ENCODE data around the gene AGAP1. TPM values are rescaled to one million over a fixed set of nuclear protein-coding genes. Genes with fewer than 3 reads are reported as not detected.
"Not testable (repeated sequence)": the region's sequence is repeated elsewhere in the genome, so short reads cannot be mapped to it uniquely, and the experiment has no call there.

The AGAP1 gene
- total RNA-seq, 1 donor from 2014 or later, result 21.1 TPM

GRCh38 chr2:236133410-236134012 lies 639.7 kb downstream of the AGAP1 start:
- H3K27ac ChIP-seq, result no peak overlapping the region
- no peaks in the 10 kb centered on the region for H3K9me3 ChIP-seq
- intact Hi-C loops (cut with DNase I), result no loop called here
- no peaks in the 10 kb centered on the region for H3K36me3 ChIP-seq
- H3K27me3 ChIP-seq, result no peaks in the 10 kb centered on the region
- DNase-seq (ENCODE audit: extremely low spot score in 2 of 2), result no peak
- H3K4me3 ChIP-seq, result no peak overlapping the region
- TF ChIP-seq POLR2A (IDR thresholded peaks at IDR 0.05), result no peak
- TF ChIP-seq POLR2AphosphoS5 (IDR thresholded peaks at IDR 0.05; ENCODE audit: insufficient read depth in 1 of 2, low read depth in 1 of 2), result no peak
- TF ChIP-seq, protein P1, sequence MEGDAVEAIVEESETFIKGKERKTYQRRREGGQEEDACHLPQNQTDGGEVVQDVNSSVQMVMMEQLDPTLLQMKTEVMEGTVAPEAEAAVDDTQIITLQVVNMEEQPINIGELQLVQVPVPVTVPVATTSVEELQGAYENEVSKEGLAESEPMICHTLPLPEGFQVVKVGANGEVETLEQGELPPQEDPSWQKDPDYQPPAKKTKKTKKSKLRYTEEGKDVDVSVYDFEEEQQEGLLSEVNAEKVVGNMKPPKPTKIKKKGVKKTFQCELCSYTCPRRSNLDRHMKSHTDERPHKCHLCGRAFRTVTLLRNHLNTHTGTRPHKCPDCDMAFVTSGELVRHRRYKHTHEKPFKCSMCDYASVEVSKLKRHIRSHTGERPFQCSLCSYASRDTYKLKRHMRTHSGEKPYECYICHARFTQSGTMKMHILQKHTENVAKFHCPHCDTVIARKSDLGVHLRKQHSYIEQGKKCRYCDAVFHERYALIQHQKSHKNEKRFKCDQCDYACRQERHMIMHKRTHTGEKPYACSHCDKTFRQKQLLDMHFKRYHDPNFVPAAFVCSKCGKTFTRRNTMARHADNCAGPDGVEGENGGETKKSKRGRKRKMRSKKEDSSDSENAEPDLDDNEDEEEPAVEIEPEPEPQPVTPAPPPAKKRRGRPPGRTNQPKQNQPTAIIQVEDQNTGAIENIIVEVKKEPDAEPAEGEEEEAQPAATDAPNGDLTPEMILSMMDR (IDR thresholded peaks at IDR 0.05), result no peak
- no peaks in the 10 kb centered on the region for H3K4me1 ChIP-seq

- no peaks in the 10 kb centered on the region for H3K36me3 ChIP-seq
- intact Hi-C loops (cut with DNase I), result no loop called here
- no peaks in the 10 kb centered on the region for H3K4me1 ChIP-seq
- no peak for DNase-seq (ENCODE audit: extremely low spot score in 2 of 2)
- H3K27me3 ChIP-seq, result no peaks in the 10 kb centered on the region
- H3K4me3 ChIP-seq, result no peak overlapping the region
- TF ChIP-seq, protein P1 (IDR thresholded peaks at IDR 0.05), result no peak
- TF ChIP-seq POLR2AphosphoS5 (IDR thresholded peaks at IDR 0.05; ENCODE audit: insufficient read depth in 1 of 2, low read depth in 1 of 2) (no peak), POLR2A (IDR thresholded peaks at IDR 0.05) (no peak)
- H3K9me3 ChIP-seq, result no peaks in the 10 kb centered on the region
- H3K27ac ChIP-seq, result no peak overlapping the region
These were observed 642.7 kb downstream of the AGAP1 start for GRCh38 chr2:236136538-236136937.

GRCh38 chr2:236137066-236137465 lies 643.2 kb downstream of the AGAP1 start:
- intact Hi-C loops (cut with DNase I), result no loop called here
- no peak for DNase-seq (ENCODE audit: extremely low spot score in 2 of 2)

DNA sequence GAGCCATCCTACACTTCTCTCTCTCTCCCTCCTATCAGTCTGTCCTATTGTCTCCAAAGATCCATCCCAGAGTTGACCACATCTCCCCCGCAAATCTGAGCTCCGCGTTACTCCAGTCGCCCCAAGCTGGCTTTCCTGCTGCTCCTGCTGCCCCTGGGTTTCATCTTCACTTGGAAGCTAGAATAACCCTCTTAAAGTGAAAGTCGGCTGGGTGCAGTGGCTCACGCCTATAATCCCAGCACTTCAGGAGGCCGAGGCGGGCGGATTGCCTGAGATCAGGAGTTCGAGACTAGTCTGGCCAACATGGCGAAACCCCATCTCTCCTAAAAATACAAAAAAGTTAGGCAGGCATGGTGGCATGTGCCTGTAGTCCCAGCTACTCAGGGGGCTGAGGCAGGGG lies 647.8 kb downstream of the AGAP1 start:
- H3K4me1 ChIP-seq; DNase-seq (ENCODE audit: extremely low spot score in 2 of 2); H3K36me3 ChIP-seq; H3K9me3 ChIP-seq; H3K4me3 ChIP-seq; H3K27me3 ChIP-seq; intact Hi-C loops (cut with DNase I); H3K27ac ChIP-seq: not testable (repeated sequence)

More at GRCh38 chr2:236137066-236137465, 643.2 kb downstream of the AGAP1 start:
- Histone ChIP-seq H3K36me3 (no peaks in the 10 kb centered on the region), H3K27ac (no peak overlapping the region), H3K4me1 (no peaks in the 10 kb centered on the region), H3K9me3 (no peaks in the 10 kb centered on the region), H3K4me3 (no peak overlapping the region), H3K27me3 (no peaks in the 10 kb centered on the region)
- no peak for TF ChIP-seq POLR2A (IDR thresholded peaks at IDR 0.05)
- no peak for TF ChIP-seq POLR2AphosphoS5 (IDR thresholded peaks at IDR 0.05; ENCODE audit: insufficient read depth in 1 of 2, low read depth in 1 of 2)
- TF ChIP-seq, protein P1 (IDR thresholded peaks at IDR 0.05), result no peak

DNA sequence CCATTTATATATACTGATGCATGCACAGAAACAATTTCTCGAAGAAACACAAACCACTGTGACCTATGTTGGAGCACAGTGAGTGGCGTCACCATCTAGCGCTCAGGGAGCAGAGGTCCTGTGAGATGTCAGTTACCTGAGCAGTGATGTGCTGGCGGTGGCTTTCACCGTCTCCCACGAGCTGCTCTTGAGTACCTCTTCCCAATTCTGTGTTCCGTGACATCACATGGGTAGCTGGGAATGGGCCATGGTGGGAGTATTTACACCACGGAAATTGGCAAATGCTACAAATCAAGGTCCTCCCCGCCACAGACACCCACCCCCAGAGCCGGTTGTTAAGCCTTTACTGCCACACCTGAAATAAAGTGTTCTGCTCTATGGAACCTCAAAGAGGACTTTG lies 650.0 kb downstream of the AGAP1 start:
- peak in 1 of 2 donors; percentile 40 for DNase-seq (ENCODE audit: extremely low spot score in 2 of 2)
- Histone ChIP-seq H3K9me3 (no peaks in the 10 kb centered on the region), H3K4me3 (no peak overlapping the region), H3K27ac (no peak overlapping the region), H3K27me3 (no peaks in the 10 kb centered on the region), H3K4me1 (no peaks in the 10 kb centered on the region), H3K36me3 (no peaks in the 10 kb centered on the region)
- intact Hi-C loops (cut with DNase I), result no loop called here
- TF ChIP-seq, protein P1 (IDR thresholded peaks at IDR 0.05), result no peak

All from vagina (tissue), 2 donors.